GM12801 (cell line): ENCODE measurements around the gene C1orf21.

ENCODE experiments used
- CTCF ChIP-seq: IDR thresholded peaks from one replicate; pipeline ENCODE4 v1.5.1; 2011; ENCODE audit warnings: control low read depth; ENCODE audit not compliant: insufficient read length; ENCODE audit errors: extremely low read depth

The C1orf21 gene

GRCh38 chr1:184463680-184464079 lies 76.9 kb downstream of the C1orf21 start:
- no peak for TF ChIP-seq CTCF

- TF ChIP-seq CTCF, result no peak
Measured at GRCh38 chr1:184464757-184465156, 77.9 kb downstream of the C1orf21 start.

GRCh38 chr1:184465489-184466146 lies 78.8 kb downstream of the C1orf21 start:
- TF ChIP-seq CTCF, result no peak

GRCh38 chr1:184467295-184467694 lies 80.5 kb downstream of the C1orf21 start:
- no peak for TF ChIP-seq CTCF

GRCh38 chr1:184469396-184469795 lies 82.6 kb downstream of the C1orf21 start:
- TF ChIP-seq CTCF, result no peak

- no peak for TF ChIP-seq CTCF
Measured at GRCh38 chr1:184471686-184472085, 84.9 kb downstream of the C1orf21 start.

GRCh38 chr1:184472136-184472535 lies 85.3 kb downstream of the C1orf21 start:
- no peak for TF ChIP-seq CTCF
